HG03469 (cell line): ENCODE results near the gene UHMK1.
"Not testable (repeated sequence)": the region's sequence is repeated elsewhere in the genome, so short reads cannot be mapped to it uniquely, and the experiment has no call there.

ENCODE experiments used
- ATAC-seq: cut with Tn5 transposase; IDR thresholded peaks from one replicate; pipeline ENCODE4 v1.9.1; 2021; ENCODE audit warnings: mild to moderate bottlenecking, moderate library complexity, moderate number of reproducible peaks; ENCODE audit not compliant: unreplicated experiment

UHMK1 gene

DNA sequence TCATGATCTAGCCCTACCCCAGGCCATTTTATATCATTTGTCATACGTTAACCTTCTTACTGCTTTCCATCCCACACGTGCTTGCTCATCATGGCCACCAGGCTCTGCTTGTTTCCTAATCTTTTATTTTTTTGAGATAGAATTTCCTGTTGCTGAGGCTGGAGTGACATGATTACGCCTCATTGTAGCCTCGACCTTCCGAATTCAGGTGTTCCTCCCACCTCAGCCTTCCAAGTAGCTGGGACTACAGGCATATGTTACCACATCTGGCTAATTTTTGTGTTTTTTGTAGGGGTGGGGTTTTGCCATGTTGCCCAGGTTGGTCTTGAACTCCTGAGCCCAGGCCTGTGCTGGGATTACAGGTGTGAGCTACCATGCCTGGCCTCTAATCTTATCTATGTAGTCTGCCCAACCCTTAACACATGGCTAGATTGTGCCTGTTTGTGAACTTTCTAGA is 67.2 kb downstream of the UHMK1 start:
- ATAC-seq = no peak

DNA sequence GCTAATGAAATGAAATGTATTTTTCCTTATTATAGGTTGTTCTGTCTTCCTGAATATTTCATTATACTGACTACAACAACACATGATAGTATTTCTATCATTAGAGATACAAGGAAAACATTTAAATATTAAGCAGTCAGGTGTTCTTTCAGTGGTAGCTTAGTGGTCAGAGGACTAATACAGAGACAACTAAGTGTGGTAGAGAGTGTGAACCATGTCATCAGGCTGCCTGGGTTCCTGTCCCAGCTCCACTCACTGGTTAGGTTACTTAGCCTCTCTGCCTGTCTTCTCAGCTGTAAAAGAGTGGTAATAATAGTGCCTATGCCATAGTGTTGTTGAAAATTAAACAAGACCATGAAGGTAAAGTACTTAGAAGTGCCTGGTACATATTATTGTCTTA is 67.8 kb downstream of the UHMK1 start:
- ATAC-seq = peak; percentile 22

DNA sequence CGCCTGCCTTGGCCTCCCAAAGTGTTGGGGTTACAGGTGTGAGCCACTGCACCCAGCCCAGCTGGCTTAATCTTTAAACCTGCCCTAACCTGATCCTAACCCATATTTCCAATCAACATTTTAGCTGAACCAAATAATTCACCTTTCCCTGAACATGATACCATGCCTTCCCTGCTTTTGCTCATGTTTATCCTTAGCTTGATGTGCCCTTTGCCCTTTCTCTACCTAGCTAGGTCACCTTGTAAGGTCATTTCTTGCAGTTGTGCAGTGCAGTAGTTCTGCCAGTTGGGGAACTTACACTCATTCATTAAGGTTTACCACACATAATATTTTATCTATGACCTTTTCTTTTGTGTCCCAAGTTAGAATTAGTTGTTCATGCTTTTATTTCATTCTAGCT is 69.3 kb downstream of the UHMK1 start:
- ATAC-seq = no peak

DNA sequence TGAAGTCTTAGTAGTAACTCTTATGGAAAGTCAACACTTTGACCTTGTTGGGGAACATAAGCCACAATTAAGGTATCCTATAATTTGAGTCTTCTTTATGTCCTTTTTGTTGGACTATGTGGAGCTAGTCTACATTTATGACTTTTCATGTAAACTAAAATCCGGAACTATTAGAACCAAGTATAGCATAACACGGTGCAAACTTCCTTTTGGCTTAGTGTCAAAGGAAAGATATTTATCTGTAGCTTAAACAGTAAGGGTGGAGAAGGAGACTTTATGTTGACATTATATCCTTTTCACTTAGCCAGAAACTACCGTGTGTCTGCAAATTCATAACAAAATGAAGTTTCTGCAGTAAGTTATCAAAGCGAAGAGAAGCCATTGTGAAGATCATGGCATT is 71.2 kb downstream of the UHMK1 start:
- no peak for ATAC-seq

DNA sequence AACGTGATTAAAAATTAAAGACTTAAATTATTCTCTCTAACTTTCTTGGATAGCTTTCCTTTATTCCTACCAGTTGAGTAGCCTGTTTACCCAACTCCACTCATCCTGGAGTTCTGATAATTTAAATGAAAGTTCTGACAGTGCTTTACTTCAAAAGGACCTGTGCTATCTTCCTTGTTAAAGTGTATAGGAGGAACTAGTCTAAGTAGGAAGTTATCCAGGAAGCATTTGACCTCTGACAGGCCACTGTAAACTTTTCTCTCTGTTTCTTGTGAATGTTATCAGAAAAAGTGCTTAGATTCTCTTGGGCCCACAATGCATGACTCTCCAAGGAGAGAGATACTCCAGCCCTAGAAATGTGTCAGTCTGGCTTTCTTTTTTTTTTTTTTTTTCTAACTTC is 73.1 kb downstream of the UHMK1 start:
- no peak for ATAC-seq

DNA sequence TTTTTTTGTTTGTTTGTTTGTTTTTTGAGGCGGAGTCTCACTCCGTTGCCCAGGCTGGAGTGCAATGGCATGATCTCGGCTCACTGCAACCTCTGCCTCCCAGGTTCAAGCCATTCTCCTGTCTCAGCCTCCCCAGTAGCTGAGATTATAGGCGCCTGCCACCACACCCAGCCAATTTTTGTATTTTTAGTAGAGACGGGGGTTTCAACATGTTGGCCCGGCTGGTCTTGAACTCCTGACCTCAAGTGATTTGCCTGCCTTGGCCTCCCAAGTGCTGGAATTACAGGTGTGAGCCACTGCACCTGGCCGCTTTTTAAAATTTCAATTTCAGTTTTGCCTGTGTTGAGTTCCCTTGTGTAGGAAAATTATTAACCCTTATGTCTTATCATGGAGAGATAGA is 73.5 kb downstream of the UHMK1 start:
- ATAC-seq = not testable (repeated sequence)

DNA sequence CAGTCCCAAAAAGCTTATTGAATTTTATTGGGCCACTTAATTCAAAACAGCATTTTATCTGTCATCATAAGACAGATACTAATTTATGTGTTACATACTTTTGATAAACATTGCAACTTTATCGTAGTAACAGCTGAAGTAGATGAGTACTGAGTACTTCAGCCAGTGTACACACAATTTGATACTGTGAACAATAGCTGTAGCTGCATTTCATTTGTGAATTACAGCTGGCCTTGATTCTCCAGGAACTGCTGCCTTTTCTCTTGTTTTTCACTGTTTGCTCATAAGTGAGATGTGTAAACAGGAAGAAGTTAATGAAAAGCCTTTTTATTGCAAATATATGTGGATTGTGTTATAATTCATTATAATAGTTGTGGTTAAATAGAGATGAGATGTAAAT is 74.1 kb downstream of the UHMK1 start:
- ATAC-seq = no peak

DNA sequence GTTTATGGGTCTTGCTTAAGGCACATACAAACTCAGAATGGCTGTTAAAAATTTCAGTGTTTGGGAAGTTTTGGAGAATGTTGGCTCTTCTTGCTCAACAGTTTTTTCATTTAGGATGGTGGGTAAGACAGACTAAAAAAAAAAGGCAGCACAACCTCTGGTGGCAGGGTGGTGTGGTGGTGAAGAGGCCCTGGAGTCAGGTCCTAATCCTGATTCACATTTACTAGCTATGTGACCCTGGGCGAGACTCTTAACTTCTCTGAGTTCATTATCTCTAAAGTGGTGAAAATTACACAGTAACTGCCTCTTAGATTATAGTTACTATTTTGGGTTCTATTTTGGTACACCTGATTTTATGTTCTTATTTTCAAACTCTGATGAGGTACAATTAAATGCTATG is 75.5 kb downstream of the UHMK1 start:
- no peak for ATAC-seq

DNA sequence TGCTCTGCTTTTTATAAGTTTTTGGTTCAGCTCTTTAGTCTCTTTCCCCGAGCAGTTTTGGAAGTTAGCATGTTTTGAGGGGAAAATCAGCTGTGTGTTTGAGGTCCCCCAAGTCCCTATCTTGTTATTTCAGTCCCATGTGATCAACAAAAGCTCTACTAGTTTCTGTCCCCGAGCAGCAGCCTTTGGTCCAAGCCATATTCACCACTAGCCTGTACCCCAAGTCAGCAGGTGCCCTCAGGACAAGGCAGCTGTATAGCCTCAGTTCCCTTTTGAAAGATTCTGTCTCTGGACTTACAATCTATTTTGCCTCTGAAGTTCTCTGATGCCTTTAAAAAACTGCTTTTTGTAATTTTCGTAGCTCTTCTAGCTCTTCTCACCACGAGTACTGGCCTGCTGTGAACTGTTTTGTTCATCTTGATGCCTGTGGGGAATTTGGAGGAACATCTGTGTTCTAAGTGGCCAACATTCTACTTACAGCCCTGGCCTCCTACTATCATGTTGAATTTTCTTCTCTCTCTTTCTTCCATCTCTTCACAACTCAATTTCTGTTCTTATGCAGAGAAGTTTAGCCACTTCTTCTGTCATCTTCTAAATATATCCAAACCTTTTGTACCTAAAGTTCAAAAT is 80.6 kb downstream of the UHMK1 start:
- no peak for ATAC-seq

DNA sequence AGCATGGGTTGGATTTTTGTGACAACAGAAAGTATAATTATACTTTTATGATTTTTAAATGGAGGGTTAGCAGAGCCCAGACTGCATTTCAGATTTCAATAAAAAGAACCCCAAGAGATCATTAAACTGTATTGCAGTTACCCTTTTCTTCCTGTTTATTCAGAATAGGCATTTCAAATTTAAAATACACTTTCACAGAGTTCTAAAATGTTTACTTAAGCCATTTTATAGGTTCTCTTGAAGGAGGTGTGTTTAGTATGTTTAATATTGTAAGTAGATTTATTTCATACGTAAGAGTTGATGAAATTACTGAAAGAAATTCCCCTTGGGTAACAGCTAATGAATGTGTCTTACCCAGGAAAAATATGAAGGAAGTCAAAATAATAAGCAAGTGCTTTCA is 81.3 kb downstream of the UHMK1 start:
- ATAC-seq = no peak
